ENCODE data around the gene AMPH.
A peak's percentile ranks its signal among the peaks of the same experiment; 100 is the strongest.

AMPH gene

GRCh38 chr7:38673795-38674194 is 42.6 kb upstream of the AMPH start:
- TF ChIP-seq, protein P1, sequence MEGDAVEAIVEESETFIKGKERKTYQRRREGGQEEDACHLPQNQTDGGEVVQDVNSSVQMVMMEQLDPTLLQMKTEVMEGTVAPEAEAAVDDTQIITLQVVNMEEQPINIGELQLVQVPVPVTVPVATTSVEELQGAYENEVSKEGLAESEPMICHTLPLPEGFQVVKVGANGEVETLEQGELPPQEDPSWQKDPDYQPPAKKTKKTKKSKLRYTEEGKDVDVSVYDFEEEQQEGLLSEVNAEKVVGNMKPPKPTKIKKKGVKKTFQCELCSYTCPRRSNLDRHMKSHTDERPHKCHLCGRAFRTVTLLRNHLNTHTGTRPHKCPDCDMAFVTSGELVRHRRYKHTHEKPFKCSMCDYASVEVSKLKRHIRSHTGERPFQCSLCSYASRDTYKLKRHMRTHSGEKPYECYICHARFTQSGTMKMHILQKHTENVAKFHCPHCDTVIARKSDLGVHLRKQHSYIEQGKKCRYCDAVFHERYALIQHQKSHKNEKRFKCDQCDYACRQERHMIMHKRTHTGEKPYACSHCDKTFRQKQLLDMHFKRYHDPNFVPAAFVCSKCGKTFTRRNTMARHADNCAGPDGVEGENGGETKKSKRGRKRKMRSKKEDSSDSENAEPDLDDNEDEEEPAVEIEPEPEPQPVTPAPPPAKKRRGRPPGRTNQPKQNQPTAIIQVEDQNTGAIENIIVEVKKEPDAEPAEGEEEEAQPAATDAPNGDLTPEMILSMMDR (IDR thresholded peaks at IDR 0.05; ENCODE audit: insufficient read depth, low read depth, low read length, missing control alignments), result no peak
- no peak overlapping the region for H3K4me3 ChIP-seq (ENCODE audit: low read length)
- peak; percentile 94 for DNase-seq (ENCODE audit: low read depth)

DNA sequence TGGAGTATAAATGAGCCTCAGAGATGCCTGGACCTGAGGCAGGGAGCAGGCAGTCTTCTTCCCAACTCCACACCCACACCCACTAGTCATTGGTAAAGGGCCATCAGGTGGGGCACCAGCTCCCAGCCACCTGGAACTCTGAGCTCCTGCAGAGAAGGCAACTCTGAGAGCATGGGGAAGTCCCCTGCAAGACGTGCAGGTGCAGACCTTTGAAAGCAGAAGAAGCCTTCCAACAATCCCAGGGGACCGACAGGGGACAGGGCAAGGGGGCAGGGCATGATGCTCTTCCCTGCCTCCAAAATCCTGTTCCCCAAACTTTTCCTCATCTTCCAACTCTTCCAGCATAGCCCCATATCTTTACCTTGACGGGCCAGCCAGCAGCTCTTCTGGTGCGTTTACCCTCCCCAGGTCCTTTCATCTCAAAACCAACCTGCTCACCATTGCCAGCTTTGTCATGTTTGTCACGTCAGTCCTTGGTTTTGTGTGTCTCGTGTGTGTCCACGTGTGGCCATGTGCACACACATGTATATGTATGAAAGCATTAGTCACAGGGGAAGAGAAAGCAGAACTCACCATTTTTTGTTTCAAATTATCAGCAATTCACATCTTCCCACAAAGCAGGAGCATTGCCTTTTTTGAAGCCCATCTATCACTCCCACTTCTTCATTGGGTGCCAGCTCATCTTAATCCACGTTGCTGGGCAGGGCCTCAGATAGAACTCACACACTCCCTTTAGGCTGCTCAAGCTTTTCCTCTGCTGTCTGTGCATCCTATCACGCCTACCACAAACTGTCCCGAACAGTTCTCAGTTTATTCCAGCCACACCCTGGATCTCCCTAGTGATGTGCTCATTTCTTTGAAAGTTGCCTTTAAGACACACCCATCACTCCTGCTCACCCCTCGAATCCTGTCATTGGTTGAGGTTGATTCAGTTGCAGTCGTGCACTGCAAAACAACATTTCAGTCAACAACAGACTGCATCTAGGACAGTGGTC is 41.0 kb upstream of the AMPH start:
- H3K4me3 ChIP-seq (ENCODE audit: low read length), result no peak overlapping the region
- TF ChIP-seq, protein P1 (IDR thresholded peaks at IDR 0.05; ENCODE audit: insufficient read depth, low read depth, low read length, missing control alignments), result no peak
- DNase-seq (ENCODE audit: low read depth), result no peak

DNA sequence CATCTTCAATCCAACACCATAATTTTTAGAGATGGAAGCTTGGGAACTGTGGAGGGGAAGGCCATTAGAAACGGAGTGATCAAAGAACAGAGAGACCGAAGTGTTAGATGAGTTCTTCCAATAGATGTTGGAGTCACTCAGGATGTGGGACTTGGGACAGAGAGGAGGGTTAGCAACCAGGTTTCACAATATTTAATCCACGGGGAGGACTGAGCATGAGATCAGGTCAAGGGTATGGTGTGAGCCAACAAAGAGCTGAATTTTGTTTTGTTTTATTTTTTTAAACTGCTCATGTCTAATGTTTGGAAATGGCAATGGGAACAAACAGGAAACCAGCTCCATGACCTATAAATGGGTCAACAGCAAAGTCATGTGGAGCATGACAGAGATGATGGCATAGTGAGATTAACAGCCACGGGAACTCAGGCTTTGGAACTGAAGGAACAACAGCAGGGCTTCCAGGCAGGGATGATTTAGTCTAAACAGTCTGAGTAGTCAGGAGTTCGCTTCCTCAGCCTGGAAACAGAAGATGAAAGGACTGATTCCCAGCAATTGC is 38.9 kb upstream of the AMPH start:
- DNase-seq (ENCODE audit: low read depth), result no peak
- TF ChIP-seq, protein P1 (IDR thresholded peaks at IDR 0.05; ENCODE audit: insufficient read depth, low read depth, low read length, missing control alignments), result no peak

GRCh38 chr7:38664972-38665371 is 33.8 kb upstream of the AMPH start:
- H3K4me3 ChIP-seq (ENCODE audit: low read length), result no peak overlapping the region
- DNase-seq (ENCODE audit: low read depth), result no peak
- TF ChIP-seq, protein P1 (IDR thresholded peaks at IDR 0.05; ENCODE audit: insufficient read depth, low read depth, low read length, missing control alignments), result no peak

More for the DNA sequence above, 38.9 kb upstream of the AMPH start:
- no peak overlapping the region for H3K4me3 ChIP-seq (ENCODE audit: low read length)

DNA sequence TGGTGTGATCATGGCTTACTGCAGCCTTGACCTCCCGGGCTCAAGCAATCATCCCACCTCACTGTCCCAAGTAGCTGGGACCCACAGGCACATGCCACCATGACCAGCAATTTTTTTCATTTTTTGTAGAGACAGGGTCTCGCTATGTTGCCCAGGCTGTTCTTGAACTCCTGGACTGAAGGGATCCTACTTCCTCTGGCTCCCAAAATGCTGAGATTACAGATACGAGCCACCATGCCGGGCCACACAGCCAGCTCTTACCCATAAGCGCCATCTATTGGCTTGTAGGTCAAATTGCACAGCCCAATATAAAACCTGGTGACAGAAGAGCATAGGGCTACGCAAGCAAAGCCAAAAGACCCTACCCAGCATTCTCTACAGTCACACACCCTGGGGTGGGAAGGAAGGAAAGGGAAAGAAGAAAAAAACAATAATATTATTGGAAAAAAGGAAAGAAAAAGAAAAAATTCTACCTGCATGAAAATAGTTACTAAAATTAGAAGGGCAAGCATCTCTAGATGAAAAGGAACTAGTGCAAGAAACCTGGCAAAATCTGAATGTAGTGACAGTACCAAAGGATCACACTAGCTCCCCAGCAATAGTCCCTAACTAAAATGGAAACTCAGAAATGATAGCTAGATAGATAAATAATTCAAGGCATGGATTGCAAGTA is 29.4 kb upstream of the AMPH start:
- H3K4me3 ChIP-seq (ENCODE audit: low read length), result no peak overlapping the region
- peak; percentile 56 for DNase-seq (ENCODE audit: low read depth)

GRCh38 chr7:38659931-38660330 is 28.8 kb upstream of the AMPH start:
- DNase-seq (ENCODE audit: low read depth), result no peak
- no peak overlapping the region for H3K4me3 ChIP-seq (ENCODE audit: low read length)
- TF ChIP-seq, protein P1 (IDR thresholded peaks at IDR 0.05; ENCODE audit: insufficient read depth, low read depth, low read length, missing control alignments), result no peak

More for the DNA sequence above, 29.4 kb upstream of the AMPH start:
- TF ChIP-seq, protein P1 (IDR thresholded peaks at IDR 0.05; ENCODE audit: insufficient read depth, low read depth, low read length, missing control alignments), result peak; percentile 72

All from epithelial cell of esophagus (primary cell).